Transverse colon (tissue), 4 donors: ENCODE data around the gene PTH2.

Experiments used
- CTCF ChIP-seq, 5 experiments: fragments of 200-600 bp in 3 of 5; fragments of 450-650 bp in 2 of 5; sonication (generic) in 3 of 5; IDR thresholded peaks; 1 replicate in 2 of 5; 2 replicates in 3 of 5; pipeline ENCODE4 v1.5.1; 2016 to 2017; ENCODE audit warnings: antibody characterized with exemption in 5 of 5, inconsistent platforms in 3 of 5, mild to moderate bottlenecking in 2 of 5, moderate library complexity in 1 of 5
- EP300 ChIP-seq: sonication (generic); formaldehyde crosslinking; IDR thresholded peaks from one replicate; pipeline ENCODE4 v1.6.1; 2017; ENCODE audit warnings: antibody characterized with exemption, low read depth
- POLR2A ChIP-seq: fragments of 450-650 bp; IDR thresholded peaks from one replicate; pipeline ENCODE4 v1.6.1; 2016; ENCODE audit warnings: antibody characterized with exemption, mild to moderate bottlenecking, moderate library complexity
- POLR2AphosphoS5 ChIP-seq, 3 donors: sonication (generic); formaldehyde crosslinking; IDR thresholded peaks; one replicate each; pipeline ENCODE4 v1.6.1; 2016; ENCODE audit warnings: antibody characterized with exemption in 3 of 3

GRCh38 chr19:49383599-49383998 is 39.6 kb downstream of the PTH2 start:
- TF ChIP-seq POLR2A (no peak), CTCF (IDR thresholded peaks at IDR 0.05) (no peak), POLR2AphosphoS5 (IDR thresholded peaks at IDR 0.05) (no peak), EP300 (no peak)
